Thoracic aorta (tissue), 2 donors: ENCODE measurements around the gene IQSEC3. TPM values are rescaled to one million over a fixed set of nuclear protein-coding genes. Genes with fewer than 3 reads are reported as not detected.

Source experiments
- ATAC-seq: fragments of 150-250 bp; one replicate; pipeline ENCODE4 v1.8.0; 2017; ENCODE audit warnings: low read depth; ENCODE audit not compliant: insufficient number of reproducible peaks, low FRiP score
- DNase-seq: peaks from one replicate; pipeline ENCODE4 v3.0.0-alpha.2; 2020; ENCODE audit warnings: low spot score
- H3K27ac ChIP-seq, 2 donors: fragments of 200-600 bp; sonication (generic); 1 replicate in 1 of 2; 2 replicates in 1 of 2; pipeline ENCODE4 v1.5.1; 2016; ENCODE audit warnings: mild to moderate bottlenecking in 2 of 2, moderate library complexity in 2 of 2
- H3K27me3 ChIP-seq: fragments of 200-600 bp; sonication (generic); replicated peaks from 2 replicates; pipeline ENCODE4 v1.6.0; 2016; ENCODE audit warnings: mild to moderate bottlenecking; ENCODE audit not compliant: insufficient read depth
- H3K36me3 ChIP-seq: fragments of 200-600 bp; sonication (generic); one replicate; pipeline ENCODE4 v1.5.1; 2016
- H3K4me1 ChIP-seq, 2 donors: fragments of 200-600 bp; sonication (generic); 1 replicate in 1 of 2; 2 replicates in 1 of 2; pipeline versions ENCODE4 v1.5.1 to v1.6.0; 2016; ENCODE audit warnings: low read depth in 2 of 2, mild to moderate bottlenecking in 1 of 2; ENCODE audit not compliant: control insufficient read depth in 1 of 2
- H3K4me3 ChIP-seq: fragments of 200-600 bp; sonication (generic); 2 replicates; pipeline ENCODE4 v1.5.1; 2016; ENCODE audit warnings: mild to moderate bottlenecking
- H3K9me3 ChIP-seq: fragments of 200-600 bp; sonication (generic); 2 replicates; pipeline ENCODE4 v1.5.1; 2016
- CTCF ChIP-seq: fragments of 200-600 bp; sonication (generic); IDR thresholded peaks from one replicate; pipeline ENCODE4 v1.5.1; 2019; ENCODE audit warnings: antibody characterized with exemption
- total RNA-seq, 2 donors: library from RNA; depleted of rRNA; stranded (reverse); fragments of >200 nt; gene quantifications; one replicate each; pipeline versions ENCODE4 v1.1.0 to v1.2.3, GENCODE V29; 2016

Gene IQSEC3
- total RNA-seq, 2 donors from 2014 or later, result 1.1 to 1.3 TPM

- H3K4me1 ChIP-seq, result no peaks in the 10 kb centered on the region
- no peaks in the 10 kb centered on the region for H3K9me3 ChIP-seq
- DNase-seq (no peak), ATAC-seq (no peak)
- H3K36me3 ChIP-seq, result no peaks in the 10 kb centered on the region
- H3K27ac ChIP-seq, result no peak overlapping the region
- H3K4me3 ChIP-seq, result no peak overlapping the region
- no peak for TF ChIP-seq CTCF
- peaks cover 4% of the 10 kb centered on the region for H3K27me3 ChIP-seq
Observed at GRCh38 chr12:82740-83139, 16.2 kb downstream of the IQSEC3 start.

- DNase-seq, result no peak
- Histone ChIP-seq H3K36me3 (no peaks in the 10 kb centered on the region), H3K27ac (no peak overlapping the region), H3K4me3 (no peak overlapping the region), H3K27me3 (peaks cover 4% of the 10 kb centered on the region), H3K9me3 (no peaks in the 10 kb centered on the region), H3K4me1 (no peaks in the 10 kb centered on the region)
- TF ChIP-seq CTCF, result no peak
- no peak for ATAC-seq
Observed at GRCh38 chr12:84056-84455, 17.5 kb downstream of the IQSEC3 start.

- no peak for TF ChIP-seq CTCF
- H3K36me3 ChIP-seq, result no peaks in the 10 kb centered on the region
- H3K27me3 ChIP-seq, result no peaks in the 10 kb centered on the region
- no peak overlapping the region for H3K27ac ChIP-seq
- H3K4me3 ChIP-seq, result no peak overlapping the region
- DNase-seq (no peak), ATAC-seq (no peak)
- H3K4me1 ChIP-seq, result no peaks in the 10 kb centered on the region
- peaks cover 4% of the 10 kb centered on the region for H3K9me3 ChIP-seq
Observed at GRCh38 chr12:85191-85666, 18.7 kb downstream of the IQSEC3 start.

GRCh38 chr12:87315-87714, 20.7 kb downstream of the IQSEC3 start:
- H3K27me3 ChIP-seq, result no peaks in the 10 kb centered on the region
- H3K4me3 ChIP-seq, result no peak overlapping the region
- no peaks in the 10 kb centered on the region for H3K36me3 ChIP-seq
- no peaks in the 10 kb centered on the region for H3K4me1 ChIP-seq
- peaks cover 4% of the 10 kb centered on the region for H3K9me3 ChIP-seq
- ATAC-seq, result no peak
- no peak for DNase-seq
- TF ChIP-seq CTCF, result no peak
- no peak overlapping the region for H3K27ac ChIP-seq

- H3K36me3 ChIP-seq, result no peaks in the 10 kb centered on the region
- H3K9me3 ChIP-seq, result peaks cover 4% of the 10 kb centered on the region
- no peaks in the 10 kb centered on the region for H3K27me3 ChIP-seq
- no peaks in the 10 kb centered on the region for H3K4me1 ChIP-seq
- no peak overlapping the region for H3K27ac ChIP-seq
- ATAC-seq (no peak), DNase-seq (no peak)
- no peak overlapping the region for H3K4me3 ChIP-seq
- TF ChIP-seq CTCF, result no peak
Observed at GRCh38 chr12:87856-88255, 21.3 kb downstream of the IQSEC3 start.
